Esophagus squamous epithelium (tissue), 5 donors: ENCODE measurements around the gene METAP1. TPM values are rescaled to one million over a fixed set of nuclear protein-coding genes. Genes with fewer than 3 reads are reported as not detected.

Experiments
- DNase-seq: peaks from one replicate; lab custom pipeline; 2025; lab: John Stamatoyannopoulos, UW
- H3K27ac ChIP-seq, 4 donors: fragments of 200-600 bp; sonication (generic); one replicate each; pipeline ENCODE4 v1.5.1; 2016 to 2019; ENCODE audit warnings: mild to moderate bottlenecking in 1 of 4
- H3K27me3 ChIP-seq, 4 donors: fragments of 200-600 bp; sonication (generic); 1 replicate in 3 of 4; 2 replicates in 1 of 4; pipeline versions ENCODE4 v1.5.1 to v1.6.0; 2017 to 2021; ENCODE audit warnings: antibody characterized with exemption in 1 of 4
- H3K36me3 ChIP-seq, 3 donors: fragments of 200-600 bp; sonication (generic); one replicate each; pipeline ENCODE4 v1.5.1; 2016 to 2019
- H3K4me1 ChIP-seq, 3 donors: fragments of 200-600 bp; sonication (generic); one replicate each; pipeline ENCODE4 v1.5.1; 2017 to 2019
- H3K4me3 ChIP-seq, 4 donors: fragments of 200-600 bp; sonication (generic); 1 replicate in 3 of 4; 2 replicates in 1 of 4; pipeline ENCODE4 v1.5.1; 2016 to 2019; ENCODE audit warnings: mild to moderate bottlenecking in 2 of 4, moderate library complexity in 1 of 4
- H3K9me3 ChIP-seq, 3 donors: fragments of 200-600 bp; sonication (generic); one replicate each; pipeline ENCODE4 v1.5.1; 2016 to 2019
- CTCF ChIP-seq, 6 experiments: fragments of 450-650 bp in 4 of 6; fragments of 200-600 bp in 2 of 6; sonication (generic) in 2 of 6; IDR thresholded peaks; one replicate each; pipeline ENCODE4 v1.5.1; 2016 to 2019; ENCODE audit warnings: antibody characterized with exemption in 6 of 6, mild to moderate bottlenecking in 4 of 6, moderate library complexity in 4 of 6
- POLR2A ChIP-seq, 4 donors: fragments of 450-650 bp; IDR thresholded peaks; one replicate each; pipeline ENCODE4 v1.6.1; 2017; ENCODE audit warnings: antibody characterized with exemption in 4 of 4, mild to moderate bottlenecking in 4 of 4, moderate library complexity in 3 of 4
- WGBS, 2 donors: methylation state at CpG; one replicate each; pipeline ENCODE4 v1.1.5; 2018; 5-methylcytosine and 5-hydroxymethylcytosine counted together
- intact Hi-C: fragments of 100-400 bp; cut with DNase I; formaldehyde crosslinking; loops from one replicate; pipeline ENCODE4 v1.15.0; 2022
- total RNA-seq, 4 donors: library from RNA; depleted of rRNA; stranded (reverse); fragments of >200 nt; gene quantifications; one replicate each; pipeline ENCODE4 v1.1.0, GENCODE V29; 2016
- donor health status: DM: yes; HTN: yes; CAD: no.

The METAP1 gene
- total RNA-seq, 4 donors from 2014 or later, result 48.5 to 81.6 (median 72.1) TPM

- Histone ChIP-seq H3K4me1 (peaks cover 0 to 10% (median 0%) of the 10 kb centered on the region in 3 donors), H3K36me3 (peaks cover 0 to 88% (median 0%) of the 10 kb centered on the region in 3 donors), H3K9me3 (no peaks in the 10 kb centered on the region), H3K27ac (no peak overlapping the region), H3K4me3 (no peak overlapping the region), H3K27me3 (no peaks in the 10 kb centered on the region)
- intact Hi-C loops, result no loop called here
- no peak for DNase-seq
- TF ChIP-seq CTCF (IDR thresholded peaks at IDR 0.05), result no peak
- no peak for TF ChIP-seq POLR2A (IDR thresholded peaks at IDR 0.05)
Observed at GRCh38 chr4:99052902-99053301, 57.4 kb downstream of the METAP1 start.

- intact Hi-C loops, result no loop called here
Observed at GRCh38 chr4:99054428-99054994, 59.0 kb downstream of the METAP1 start.

GRCh38 chr4:99058228-99058627, 62.7 kb downstream of the METAP1 start:
- TF ChIP-seq POLR2A (IDR thresholded peaks at IDR 0.05) (no peak), CTCF (IDR thresholded peaks at IDR 0.05) (no peak)
- WGBS, 2 donors, result 86 to 100% methylated on average over 2 of the region's 2 CpGs
- no peak overlapping the region for H3K4me3 ChIP-seq
- peaks cover 0 to 71% (median 5%) of the 10 kb centered on the region in 3 donors for H3K36me3 ChIP-seq
- no peak for DNase-seq
- intact Hi-C loops, result loop anchor here (5.0 kb wide), 1 partner anchor 61 kb away; the partner anchor contains the start of gene METAP1
- no peaks in the 10 kb centered on the region for H3K9me3 ChIP-seq
- H3K27ac ChIP-seq, result no peak overlapping the region
- H3K27me3 ChIP-seq, result no peaks in the 10 kb centered on the region
- peaks cover 0 to 16% (median 0%) of the 10 kb centered on the region in 3 donors for H3K4me1 ChIP-seq

More at GRCh38 chr4:99054428-99054994, 59.0 kb downstream of the METAP1 start:
- no peak overlapping the region for H3K4me3 ChIP-seq
- WGBS, 2 donors, result 59 to 91% methylated on average over 3 of the region's 3 CpGs
- TF ChIP-seq CTCF (IDR thresholded peaks at IDR 0.05), result no peak
- no peak for TF ChIP-seq POLR2A (IDR thresholded peaks at IDR 0.05)
- no peak for DNase-seq
- H3K36me3 ChIP-seq, result peaks cover 0 to 88% (median 5%) of the 10 kb centered on the region in 3 donors
- H3K4me1 ChIP-seq, result peaks cover 0 to 10% (median 0%) of the 10 kb centered on the region in 3 donors
- no peak overlapping the region for H3K27ac ChIP-seq
- no peaks in the 10 kb centered on the region for H3K9me3 ChIP-seq
- H3K27me3 ChIP-seq, result no peaks in the 10 kb centered on the region

GRCh38 chr4:99059550-99059949, 64.0 kb downstream of the METAP1 start:
- H3K36me3 ChIP-seq, result peaks cover 0 to 70% (median 5%) of the 10 kb centered on the region in 3 donors
- no peak overlapping the region for H3K4me3 ChIP-seq
- 93 to 96% methylated on average over 1 of the region's 1 CpG for WGBS, 2 donors
- H3K27ac ChIP-seq, result peak overlapping the region in 2 of 4 donors; percentile 1 to 46
- no peaks in the 10 kb centered on the region for H3K9me3 ChIP-seq
- H3K27me3 ChIP-seq, result no peaks in the 10 kb centered on the region
- TF ChIP-seq POLR2A (IDR thresholded peaks at IDR 0.05) (no peak), CTCF (IDR thresholded peaks at IDR 0.05) (no peak)
- intact Hi-C loops, result loop anchor here (5.0 kb wide), 1 partner anchor 62 kb away; the partner anchor contains the start of gene METAP1
- DNase-seq, result no peak
- peaks cover 0 to 16% (median 0%) of the 10 kb centered on the region in 3 donors for H3K4me1 ChIP-seq

GRCh38 chr4:99061048-99061700, 65.7 kb downstream of the METAP1 start:
- Histone ChIP-seq H3K27me3 (no peaks in the 10 kb centered on the region), H3K4me1 (peaks cover 0 to 9% (median 0%) of the 10 kb centered on the region in 3 donors), H3K4me3 (no peak overlapping the region), H3K27ac (peak overlapping the region in 1 of 4 donors; percentile 65), H3K36me3 (peaks cover 0 to 72% (median 5%) of the 10 kb centered on the region in 3 donors), H3K9me3 (no peaks in the 10 kb centered on the region)
- WGBS, 2 donors, result 60 to 94% methylated on average over 8 of the region's 8 CpGs
- intact Hi-C loops, result no loop called here
- no peak for DNase-seq
- TF ChIP-seq POLR2A (IDR thresholded peaks at IDR 0.05) (no peak), CTCF (IDR thresholded peaks at IDR 0.05) (no peak)
